HepG2 (cell line): ENCODE results near the gene TARBP2. TPM values are rescaled to one million over a fixed set of nuclear protein-coding genes. Genes with fewer than 3 reads are reported as not detected.

Source experiments
- ATAC-seq: fragments of 200-7000 bp; cut with Tn5 transposase; 3 replicates; pipeline ENCODE4 v1.9.1; 2020; ENCODE audit warnings: mild to moderate bottlenecking, moderate library complexity
- BruUV-seq: library from RNA; stranded (reverse); fragments of 400-500 nt; replicated peaks from 2 replicates; lab custom pipeline; 2021; lab: Mats Ljungman, UMichigan
- CTCF ChIA-PET: fragments of 300-600 bp; formaldehyde crosslinking; extraction: SDS; loops from one replicate; lab custom pipeline; 2021; ENCODE audit warnings: low total read pairs, inconsistent platforms, low intra/inter-chr PET ratio; lab: Yijun Ruan, JAX
- POLR2A ChIA-PET: fragments of 350-600 bp; sonication (Branson Sonifier 250); formaldehyde crosslinking; loops from one replicate; lab custom pipeline; 2020; ENCODE audit warnings: antibody characterized with exemption, inconsistent platforms; lab: Yijun Ruan, JAX
- DNase-seq: peaks from one replicate; pipeline ENCODE4 v3.0.0-alpha.2; 2015; ENCODE audit warnings: low spot score
- FAIRE-seq: peaks from 3 replicates; lab custom pipeline; 2011; peaks lifted over from hg19 to GRCh38; lab: Jason Lieb, UNC
- H2AFZ ChIP-seq: one replicate; pipeline ENCODE4 v1.6.1; 2011; ENCODE audit warnings: low read length, inconsistent platforms
- H3K27ac ChIP-seq: fragments of 300-600 bp; 3 replicates; pipeline ENCODE4 v1.8.0; 2011; ENCODE audit warnings: mixed run types, mild to moderate bottlenecking, mixed read lengths, low read length, inconsistent platforms; ENCODE audit not compliant: insufficient read depth; ENCODE audit errors: extremely low read length
- H3K27me3 ChIP-seq, 2 experiments: fragments of 200-600 bp in 1 of 2; 2 replicates in 1 of 2; 3 replicates in 1 of 2; pipeline versions ENCODE4 v1.6.0 to v1.8.0; 2011; ENCODE audit warnings: low read length in 2 of 2, mild to moderate bottlenecking in 2 of 2, moderate library complexity in 2 of 2, inconsistent platforms in 1 of 2; ENCODE audit not compliant: insufficient read depth in 2 of 2, control insufficient read depth in 1 of 2
- H3K36me3 ChIP-seq, 2 experiments: fragments of 200-600 bp in 1 of 2; replicated peaks in 1 of 2; 2 replicates in 1 of 2; 3 replicates in 1 of 2; pipeline versions ENCODE4 v1.5.1 to v1.8.0; 2011; ENCODE audit warnings: low read length in 2 of 2, inconsistent platforms in 1 of 2; ENCODE audit not compliant: insufficient read depth in 2 of 2, control insufficient read depth in 1 of 2
- H3K4me1 ChIP-seq: 2 replicates; pipeline ENCODE4 v1.5.1; 2012; ENCODE audit warnings: low read length, inconsistent platforms; ENCODE audit not compliant: insufficient read depth
- H3K4me2 ChIP-seq: 2 replicates; pipeline ENCODE4 v1.6.0; 2011; ENCODE audit warnings: low read depth, low read length, inconsistent platforms
- H3K4me3 ChIP-seq, 3 experiments: fragments of 200-600 bp in 1 of 3; sonication (generic), shearing (Covaris generic) in 1 of 3; replicated peaks in 1 of 3; 2 replicates each; pipeline ENCODE4 v1.5.1; 2011 to 2016; ENCODE audit warnings: low read length in 3 of 3, inconsistent platforms in 2 of 3, low read depth in 2 of 3, mild to moderate bottlenecking in 2 of 3, control low read depth in 1 of 3, mixed read lengths in 1 of 3; ENCODE audit not compliant: insufficient read depth in 1 of 3
- H3K79me2 ChIP-seq: one replicate; pipeline ENCODE4 v1.6.1; 2011; ENCODE audit warnings: low read length, inconsistent platforms; ENCODE audit not compliant: insufficient read depth
- H3K9ac ChIP-seq: 2 replicates; pipeline ENCODE4 v1.6.0; 2011; ENCODE audit warnings: mild to moderate bottlenecking, low read depth, low read length, inconsistent platforms; ENCODE audit not compliant: insufficient read depth
- H3K9me3 ChIP-seq: 2 replicates; pipeline ENCODE4 v1.5.1; 2012; ENCODE audit warnings: mild to moderate bottlenecking, low read length
- H4K20me1 ChIP-seq: 2 replicates; pipeline ENCODE4 v1.6.0; 2011; ENCODE audit warnings: inconsistent platforms, mild to moderate bottlenecking, low read length, moderate library complexity; ENCODE audit not compliant: insufficient read depth
- ATF4 ChIP-seq, 2 experiments: fragments of 450-650 bp in 1 of 2; sonication (generic) in 1 of 2; formaldehyde crosslinking; IDR thresholded peaks; 2 replicates each; pipeline versions ENCODE4 v1.5.0 to v1.8.0; 2020 to 2022; ENCODE audit warnings: mild to moderate bottlenecking in 1 of 2, missing genetic modification reagents in 1 of 2
- E2F5 ChIP-seq: sonication (generic); formaldehyde crosslinking; conservative IDR thresholded peaks from 2 replicates; pipeline ENCODE4 v1.4.0; 2020; ENCODE audit warnings: missing genetic modification reagents
- GTF3A ChIP-seq: sonication (generic); formaldehyde crosslinking; conservative IDR thresholded peaks from 2 replicates; pipeline ENCODE4 v1.4.0; 2020; ENCODE audit warnings: mild to moderate bottlenecking, missing genetic modification reagents
- HNRNPL ChIP-seq: fragments of 200-400 bp; formaldehyde crosslinking; IDR thresholded peaks from 2 replicates; pipeline ENCODE4 v1.6.1; 2017; ENCODE audit warnings: mild to moderate bottlenecking, low read depth, low read length
- MAFK ChIP-seq, 2 experiments: IDR thresholded peaks in 1 of 2; conservative IDR thresholded peaks in 1 of 2; 2 replicates each; pipeline ENCODE4 v1.6.1; 2011; ENCODE audit warnings: improper control_type of control experiment in 2 of 2, low read length in 2 of 2
- MATR3 ChIP-seq: sonication (generic); formaldehyde crosslinking; IDR thresholded peaks from 2 replicates; pipeline ENCODE4 v1.4.0; 2020; ENCODE audit warnings: missing genetic modification reagents
- MXI1 ChIP-seq: IDR thresholded peaks from 3 replicates; pipeline ENCODE4 v1.6.1; 2012; ENCODE audit warnings: low read depth, low read length, inconsistent platforms, borderline replicate concordance
- RFX1 ChIP-seq: fragments of 450-650 bp; IDR thresholded peaks from 2 replicates; pipeline ENCODE4 v1.6.1; 2017
- RFXAP ChIP-seq: sonication (generic); formaldehyde crosslinking; IDR thresholded peaks from 2 replicates; pipeline ENCODE4 v1.4.0; 2020; ENCODE audit warnings: missing genetic modification reagents, borderline replicate concordance
- SKIL ChIP-seq: sonication (generic); formaldehyde crosslinking; IDR thresholded peaks from 2 replicates; pipeline ENCODE4 v1.8.0; 2022; ENCODE audit warnings: missing genetic modification reagents, mild to moderate bottlenecking, moderate library complexity, borderline replicate concordance
- TARDBP ChIP-seq: sonication (generic); formaldehyde crosslinking; IDR thresholded peaks from 2 replicates; pipeline ENCODE4 v1.8.0; 2022; ENCODE audit warnings: mild to moderate bottlenecking, missing genetic modification reagents
- TBX2 ChIP-seq: sonication (generic); formaldehyde crosslinking; IDR thresholded peaks from 2 replicates; pipeline ENCODE4 v1.5.0; 2020; ENCODE audit warnings: missing genetic modification reagents, mild to moderate bottlenecking, borderline replicate concordance
- ZBTB20 ChIP-seq: sonication (generic); formaldehyde crosslinking; IDR thresholded peaks from 2 replicates; pipeline ENCODE4 v1.8.1; 2023; ENCODE audit warnings: missing genetic modification reagents, low read depth, mild to moderate bottlenecking, borderline replicate concordance
- ZBTB43 ChIP-seq: sonication (generic); formaldehyde crosslinking; conservative IDR thresholded peaks from 2 replicates; pipeline ENCODE4 v1.4.0; 2020; ENCODE audit warnings: missing genetic modification reagents
- ZFP36L1 ChIP-seq: sonication (generic); formaldehyde crosslinking; IDR thresholded peaks from 2 replicates; pipeline ENCODE4 v1.8.0; 2022; ENCODE audit warnings: mild to moderate bottlenecking, missing genetic modification reagents, moderate library complexity
- ZMYM4 ChIP-seq: sonication (generic); formaldehyde crosslinking; IDR thresholded peaks from 2 replicates; pipeline ENCODE4 v1.8.1; 2023; ENCODE audit warnings: mild to moderate bottlenecking, missing genetic modification reagents
- ZNF124 ChIP-seq: sonication (generic); formaldehyde crosslinking; IDR thresholded peaks from 2 replicates; pipeline ENCODE4 v1.4.0; 2020; ENCODE audit warnings: missing genetic modification reagents
- ZNF296 ChIP-seq: sonication (generic); formaldehyde crosslinking; conservative IDR thresholded peaks from 2 replicates; pipeline ENCODE4 v1.5.0; 2020; ENCODE audit warnings: mild to moderate bottlenecking, missing genetic modification reagents
- ZNF326 ChIP-seq: sonication (generic); formaldehyde crosslinking; IDR thresholded peaks from 2 replicates; pipeline ENCODE4 v1.4.0; 2020; ENCODE audit warnings: missing genetic modification reagents, borderline replicate concordance
- ZNF589 ChIP-seq: sonication (generic); formaldehyde crosslinking; conservative IDR thresholded peaks from 2 replicates; pipeline ENCODE4 v1.8.0; 2022; ENCODE audit warnings: mild to moderate bottlenecking, moderate library complexity, missing genetic modification reagents
- WGBS: methylation state at CpG from one replicate; pipeline ENCODE4 v1.1.6; 2017; ENCODE audit warnings: low lambda C conversion rate; 5-methylcytosine and 5-hydroxymethylcytosine counted together
- in situ Hi-C: cut with HindIII; loops from 2 replicates; pipeline ENCODE4 v1.10.0; 2017; ENCODE audit warnings: low pct_unique_long_range_greater_than_20kb; ENCODE audit not compliant: extremely low pct_ligation_motif_present
- intact Hi-C: fragments of 100-400 bp; cut with micrococcal nuclease; formaldehyde crosslinking; loops from one replicate; pipeline ENCODE4 v1.10.0; 2022; ENCODE audit not compliant: unreplicated experiment
- polyA plus RNA-seq, 8 experiments: library from polyadenylated mRNA; depleted of rRNA in 3 of 8; stranded (reverse) in 7 of 8; unstranded in 1 of 8; fragments of >200 nt; fragmentation: Illumina TruSeq in 4 of 8; extraction: Trizol in 4 of 8; gene quantifications; 2 replicates each; pipeline versions ENCODE4 v1.2.1 to v1.2.3, GENCODE V29; 2011 to 2016; ENCODE audit warnings: low read depth in 4 of 8, missing spikeins in 1 of 8, mixed read lengths in 1 of 8; ENCODE audit not compliant: insufficient read depth in 1 of 8
- total RNA-seq, 5 experiments: library from RNA; depleted of rRNA; stranded (reverse); fragments of >200 nt; fragmentation: Illumina TruSeq; extraction: Trizol; gene quantifications; 2 replicates each; pipeline ENCODE4 v1.2.3, GENCODE V29; 2016; ENCODE audit warnings: low read depth in 1 of 5

TARBP2 gene
- total and polyA plus RNA-seq, 2 of the 13 experiments (the other 11 are each of a cell fraction or from before 2014, with no cell fraction given): 47.0 to 55.5 TPM

- peak; percentile 95 for ATAC-seq
- FAIRE-seq: peak; percentile 89
- H3K27ac ChIP-seq: peak within 1 kb of the TSS; percentile 92
- peak within 1 kb of the TSS; percentile 92 for H3K9ac ChIP-seq
- H4K20me1 ChIP-seq: peaks cover 40% of the 10 kb centered on the region
- no TSS peak for BruUV-seq
- CTCF ChIA-PET: interaction anchor here (1.2 kb wide), 1 partner anchor 99 kb away, joined by 4 read pairs; no protein-coding TSS in a partner anchor
- no peaks in the 10 kb centered on the region for H3K27me3 ChIP-seq
- in situ Hi-C loops (no loop called here), intact Hi-C loops (no loop called here)
- under 1% methylated on average over 17 of the region's 32 CpGs for WGBS
- POLR2A ChIA-PET: interaction anchor here (0.6 to 2.3 kb wide), 4 partner anchors 11 to 49 kb away, joined by 3 to 16 read pairs (median 6); partner anchors contain the start of genes PRR13 and TARBP2
- H3K4me1 ChIP-seq: peaks cover 34% of the 10 kb centered on the region
- peak within 1 kb of the TSS; percentile 91 for H3K4me2 ChIP-seq
- H3K4me3 ChIP-seq: peak within 1 kb of the TSS; percentile 77 to 97 (median 95)
- peaks cover 42% of the 10 kb centered on the region for H3K79me2 ChIP-seq
- no peak within 1 kb of the TSS for H2AFZ ChIP-seq
- H3K9me3 ChIP-seq: no peaks in the 10 kb centered on the region
- H3K36me3 ChIP-seq: peaks cover 15 to 31% of the 10 kb centered on the region in 2 experiments
- peak; percentile 98 for DNase-seq
- peak; percentile 33; the same call in 1 of the 2 replicates for TF ChIP-seq ZNF124
- no peak for TF ChIP-seq ZNF296 (CRISPR knock-in tag)
- no peak for TF ChIP-seq ZNF326 (CRISPR knock-in tag)
- TF ChIP-seq TBX2: peak; percentile 69
- TF ChIP-seq HNRNPL: no peak
- 0 out of 2 replicates have a peak, but pooled peaks have one; percentile 75 for TF ChIP-seq ZFP36L1 (CRISPR knock-in tag)
- TF ChIP-seq MXI1: peak; percentile 86; the same call in 1 of the 3 replicates
- peak; percentile 53; the same call in 1 of the 2 replicates for TF ChIP-seq RFXAP
- TF ChIP-seq MAFK (conservative IDR thresholded peaks at IDR 0.05 in 1 of 2, IDR thresholded peaks at IDR 0.05 in 1 of 2; ENCODE audit: low read length in 2 of 2): no peak
- TF ChIP-seq GTF3A (CRISPR knock-in tag): no peak
- no peak for TF ChIP-seq ZNF589
- no peak for TF ChIP-seq MATR3
- peak; percentile 41; the same call in 1 of the 2 replicates for TF ChIP-seq SKIL (CRISPR knock-in tag)
- no peak for TF ChIP-seq E2F5
- TF ChIP-seq TARDBP (CRISPR knock-in tag): peak; percentile 98
- TF ChIP-seq ZMYM4: peak; percentile 88
- no peak for TF ChIP-seq RFX1
- TF ChIP-seq ZBTB43 (CRISPR knock-in tag): no peak
- TF ChIP-seq ZBTB20: no peak; the same call in 1 of the 2 replicates
- peak in 1 of 2 experiments; percentile 96; a peak in 2 of 4 replicates for TF ChIP-seq ATF4 (CRISPR knock-in tag; IDR thresholded peaks at IDR 0.05)
Measured at GRCh38 chr12:53451661-53452158, 49.4 kb upstream of the TARBP2 start, which contains the start of gene PCBP2. Gene PCBP2 (plus strand): TSS chr12:53452102. CDS start chr12:53454801, 2,699 bp downstream.
